GM23248 (cell line): ENCODE measurements around the gene PNKD. TPM values are rescaled to one million over a fixed set of nuclear protein-coding genes. Genes with fewer than 3 reads are reported as not detected.
"Not testable (repeated sequence)": the region's sequence is repeated elsewhere in the genome, so short reads cannot be mapped to it uniquely, and the experiment has no call there.

Experiments used
- DNase-seq: peaks from one replicate; pipeline ENCODE4 v3.0.0-alpha.2; 2015
- H2AFZ ChIP-seq: fragments of 200-600 bp; sonication (generic); 2 replicates; pipeline ENCODE4 v1.6.1; 2016; ENCODE audit warnings: antibody characterized with exemption
- H3F3A ChIP-seq: fragments of 200-600 bp; sonication (generic); 2 replicates; pipeline ENCODE4 v1.6.1; 2016; ENCODE audit warnings: mild to moderate bottlenecking, antibody characterized with exemption, mixed run types; ENCODE audit not compliant: insufficient read depth
- H3K27ac ChIP-seq: fragments of 200-600 bp; sonication (generic); 2 replicates; pipeline ENCODE4 v1.5.1; 2016; ENCODE audit warnings: mild to moderate bottlenecking
- H3K27me3 ChIP-seq: fragments of 200-600 bp; sonication (generic); replicated peaks from 2 replicates; pipeline ENCODE4 v1.6.1; 2016; ENCODE audit warnings: mild to moderate bottlenecking; ENCODE audit not compliant: insufficient read depth
- H3K36me3 ChIP-seq: fragments of 200-600 bp; sonication (generic); 2 replicates; pipeline ENCODE4 v1.6.1; 2016; ENCODE audit warnings: low read depth, mild to moderate bottlenecking
- H3K4me1 ChIP-seq: fragments of 200-600 bp; sonication (generic); 2 replicates; pipeline ENCODE4 v1.6.1; 2016; ENCODE audit warnings: mild to moderate bottlenecking; ENCODE audit not compliant: insufficient read depth
- H3K4me2 ChIP-seq: fragments of 200-600 bp; sonication (generic); one replicate; pipeline ENCODE4 v1.6.1; 2016; ENCODE audit warnings: mild to moderate bottlenecking; ENCODE audit not compliant: unreplicated experiment
- H3K4me3 ChIP-seq: fragments of 200-600 bp; sonication (generic); 2 replicates; pipeline ENCODE4 v1.5.1; 2016; ENCODE audit warnings: mild to moderate bottlenecking
- H3K79me2 ChIP-seq: fragments of 200-600 bp; sonication (generic); 2 replicates; pipeline ENCODE4 v1.6.1; 2016; ENCODE audit warnings: mild to moderate bottlenecking; ENCODE audit not compliant: insufficient read depth
- H3K9ac ChIP-seq: fragments of 200-600 bp; sonication (generic); 2 replicates; pipeline ENCODE4 v1.6.1; 2016; ENCODE audit warnings: mild to moderate bottlenecking
- H3K9me2 ChIP-seq: fragments of 200-600 bp; sonication (generic); 2 replicates; pipeline ENCODE4 v1.6.1; 2016; ENCODE audit warnings: mixed run types, mild to moderate bottlenecking, moderate library complexity; ENCODE audit not compliant: insufficient read depth
- H3K9me3 ChIP-seq: fragments of 200-600 bp; sonication (generic); one replicate; pipeline ENCODE4 v1.6.1; 2017; ENCODE audit warnings: low read depth
- H4K20me1 ChIP-seq: fragments of 200-600 bp; sonication (generic); 2 replicates; pipeline ENCODE4 v1.6.0; 2016; ENCODE audit not compliant: insufficient read depth
- EZH2 ChIP-seq: fragments of 200-600 bp; sonication (generic); IDR thresholded peaks from 2 replicates; pipeline ENCODE4 v1.6.1; 2018; ENCODE audit warnings: antibody characterized with exemption, mild to moderate bottlenecking; ENCODE audit not compliant: insufficient read depth, poor library complexity, severe bottlenecking
- EZH2phosphoT487 ChIP-seq: fragments of 200-600 bp; sonication (generic); IDR thresholded peaks from 2 replicates; pipeline ENCODE4 v1.6.1; 2018; ENCODE audit warnings: antibody characterized with exemption, moderate library complexity, mild to moderate bottlenecking, low read depth; ENCODE audit not compliant: insufficient read depth
- WGBS, 2 experiments: methylation state at CpG; one replicate each; pipeline ENCODE4 v1.1.6; 2015 to 2017; ENCODE audit warnings: low lambda C conversion rate in 2 of 2, low coverage in 1 of 2; ENCODE audit errors: missing lambda C conversion rate in 2 of 2; 5-methylcytosine and 5-hydroxymethylcytosine counted together
- in situ Hi-C: fragments of 300-500 bp; cut with MboI; formaldehyde crosslinking; loops from 2 replicates; pipeline ENCODE4 v1.15.0; 2020
- polyA plus RNA-seq: library from polyadenylated mRNA; unstranded; fragments of >200 nt; fragmentation: Nextera tagmentation; extraction: Ambion mirVana; gene quantifications from 2 replicates; pipeline ENCODE4 v1.2.1, GENCODE V29; 2016
- total RNA-seq: library from RNA; depleted of rRNA; stranded (reverse); fragments of >200 nt; shearing (Covaris generic); gene quantifications from 2 replicates; pipeline ENCODE4 v1.2.3, GENCODE V29; 2014

The PNKD gene
- total and polyA plus RNA-seq, 2 experiments from 2014 or later: 28.6 to 82.7 TPM

GRCh38 chr2:218307415-218308090 lies 37.2 kb downstream of the PNKD start:
- DNase-seq: no peak
- Histone ChIP-seq H3K9me2 (no peaks in the 10 kb centered on the region), H3K4me3 (no peak overlapping the region), H3K4me2 (no peak overlapping the region), H3K4me1 (no peaks in the 10 kb centered on the region), H3K27me3 (no peaks in the 10 kb centered on the region; the same call in 1 of the 2 replicates), H4K20me1 (no peaks in the 10 kb centered on the region), H3F3A (no peaks in the 10 kb centered on the region), H3K27ac (no peak overlapping the region), H2AFZ (no peak overlapping the region), H3K79me2 (no peaks in the 10 kb centered on the region), H3K9me3 (no peaks in the 10 kb centered on the region), H3K9ac (no peak overlapping the region), H3K36me3 (no peaks in the 10 kb centered on the region)
- no peak for TF ChIP-seq EZH2phosphoT487
- no peak for TF ChIP-seq EZH2
- in situ Hi-C loops: no loop called here
- 82 to 86% methylated on average over 6 of the region's 6 CpGs for WGBS, 2 experiments

GRCh38 chr2:218310853-218311540 lies 40.7 kb downstream of the PNKD start:
- no peaks in the 10 kb centered on the region for H3K4me1 ChIP-seq
- in situ Hi-C loops: no loop called here
- no peaks in the 10 kb centered on the region for H3F3A ChIP-seq
- H3K36me3 ChIP-seq: no peaks in the 10 kb centered on the region
- TF ChIP-seq EZH2phosphoT487: no peak
- TF ChIP-seq EZH2: no peak
- WGBS, 2 experiments: 79 to 81% methylated on average over 11 of the region's 11 CpGs
- no peak overlapping the region for H3K9ac ChIP-seq
- H3K4me3 ChIP-seq: no peak overlapping the region
- H3K27me3 ChIP-seq: no peaks in the 10 kb centered on the region
- no peak overlapping the region for H3K27ac ChIP-seq
- no peak overlapping the region for H3K4me2 ChIP-seq
- DNase-seq: no peak
- H3K9me2 ChIP-seq: no peaks in the 10 kb centered on the region
- H2AFZ ChIP-seq: no peak overlapping the region
- H4K20me1 ChIP-seq: no peaks in the 10 kb centered on the region
- no peaks in the 10 kb centered on the region for H3K79me2 ChIP-seq
- no peaks in the 10 kb centered on the region for H3K9me3 ChIP-seq

- H3K9me2 ChIP-seq, H2AFZ ChIP-seq: not testable (repeated sequence)
- 92 to 93% methylated on average over 11 of the region's 11 CpGs for WGBS, 2 experiments
These were observed 41.4 kb downstream of the PNKD start for GRCh38 chr2:218311541-218312266.

GRCh38 chr2:218312267-218312756 lies 42.0 kb downstream of the PNKD start:
- TF ChIP-seq EZH2 (no peak), EZH2phosphoT487 (no peak)
- 40 to 58% methylated on average over 2 of the region's 2 CpGs for WGBS, 2 experiments
- no peak for DNase-seq
- Histone ChIP-seq H3K27me3 (no peaks in the 10 kb centered on the region), H3K9me3 (no peaks in the 10 kb centered on the region), H3K27ac (no peak overlapping the region), H3K4me2 (no peak overlapping the region), H3K4me1 (no peaks in the 10 kb centered on the region), H3K79me2 (no peaks in the 10 kb centered on the region), H2AFZ (no peak overlapping the region), H3F3A (no peaks in the 10 kb centered on the region), H3K9me2 (no peaks in the 10 kb centered on the region), H3K9ac (no peak overlapping the region), H4K20me1 (no peaks in the 10 kb centered on the region), H3K4me3 (no peak overlapping the region), H3K36me3 (no peaks in the 10 kb centered on the region)
- in situ Hi-C loops: no loop called here

More at GRCh38 chr2:218311541-218312266, 41.4 kb downstream of the PNKD start:
- H3K4me3 ChIP-seq, H3K9me3 ChIP-seq, H3K4me2 ChIP-seq, H3K36me3 ChIP-seq, H3K79me2 ChIP-seq, H3K9ac ChIP-seq, H3K4me1 ChIP-seq, DNase-seq, H3K27me3 ChIP-seq, H3K27ac ChIP-seq, in situ Hi-C loops, H3F3A ChIP-seq, H4K20me1 ChIP-seq: not testable (repeated sequence)
